ENCODE data around the gene PDXDC1.
"Not testable (repeated sequence)": the region's sequence is repeated elsewhere in the genome, so short reads cannot be mapped to it uniquely, and the experiment has no call there.

GRCh38 chr16:14982521-14982920 is 7.7 kb downstream of the PDXDC1 start:
- TF ChIP-seq CTCF (IDR thresholded peaks at IDR 0.05); EZH2 (IDR thresholded peaks at IDR 0.05; ENCODE audit: borderline replicate concordance, insufficient read depth, low read depth, low read length, poor library complexity, severe bottlenecking): not testable (repeated sequence)

Measured in B cell (primary cell).